ENCODE measurements around the gene TMED9.

Gene TMED9

GRCh38 chr5:177550122-177550521, 41.9 kb upstream of the TMED9 start:
- TF ChIP-seq, protein P1, sequence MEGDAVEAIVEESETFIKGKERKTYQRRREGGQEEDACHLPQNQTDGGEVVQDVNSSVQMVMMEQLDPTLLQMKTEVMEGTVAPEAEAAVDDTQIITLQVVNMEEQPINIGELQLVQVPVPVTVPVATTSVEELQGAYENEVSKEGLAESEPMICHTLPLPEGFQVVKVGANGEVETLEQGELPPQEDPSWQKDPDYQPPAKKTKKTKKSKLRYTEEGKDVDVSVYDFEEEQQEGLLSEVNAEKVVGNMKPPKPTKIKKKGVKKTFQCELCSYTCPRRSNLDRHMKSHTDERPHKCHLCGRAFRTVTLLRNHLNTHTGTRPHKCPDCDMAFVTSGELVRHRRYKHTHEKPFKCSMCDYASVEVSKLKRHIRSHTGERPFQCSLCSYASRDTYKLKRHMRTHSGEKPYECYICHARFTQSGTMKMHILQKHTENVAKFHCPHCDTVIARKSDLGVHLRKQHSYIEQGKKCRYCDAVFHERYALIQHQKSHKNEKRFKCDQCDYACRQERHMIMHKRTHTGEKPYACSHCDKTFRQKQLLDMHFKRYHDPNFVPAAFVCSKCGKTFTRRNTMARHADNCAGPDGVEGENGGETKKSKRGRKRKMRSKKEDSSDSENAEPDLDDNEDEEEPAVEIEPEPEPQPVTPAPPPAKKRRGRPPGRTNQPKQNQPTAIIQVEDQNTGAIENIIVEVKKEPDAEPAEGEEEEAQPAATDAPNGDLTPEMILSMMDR (IDR thresholded peaks at IDR 0.05; ENCODE audit: borderline replicate concordance, insufficient read depth, low read depth, low read length) = no peak
- H3K4me3 ChIP-seq (ENCODE audit: low read depth, low read length) = no peak overlapping the region

DNA sequence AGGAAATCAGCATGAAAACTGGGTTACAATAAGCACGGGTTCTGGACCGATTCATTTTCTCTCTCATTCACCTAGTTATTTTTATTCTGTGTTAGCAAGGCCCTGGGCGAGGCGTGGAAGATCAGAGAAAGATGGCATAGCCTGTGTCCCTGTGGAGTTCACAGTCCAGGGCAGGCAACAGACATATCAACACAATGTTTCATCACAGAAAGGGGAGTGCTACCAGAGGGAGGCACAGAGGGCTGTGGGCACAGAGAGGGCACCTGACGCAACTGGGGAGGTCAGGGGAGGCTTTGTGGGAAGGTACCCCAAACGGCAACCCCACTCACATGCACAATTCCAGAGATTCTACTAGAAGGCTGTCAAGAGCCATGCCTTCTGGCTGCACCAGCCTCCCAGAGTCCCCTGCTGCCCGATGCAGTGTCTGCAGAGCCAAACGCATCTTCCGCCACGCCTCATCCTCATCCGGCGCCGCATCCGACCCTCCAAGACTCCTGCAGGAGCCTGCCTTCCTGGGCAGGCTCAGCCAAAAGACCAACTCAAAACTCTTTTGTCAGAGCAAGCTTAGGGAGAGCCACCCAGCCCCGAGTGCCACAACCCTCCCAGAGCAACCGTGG, 39.1 kb upstream of the TMED9 start:
- H3K4me3 ChIP-seq (ENCODE audit: low read depth, low read length) = peak overlapping the region; percentile 89
- TF ChIP-seq, protein P1 (IDR thresholded peaks at IDR 0.05; ENCODE audit: borderline replicate concordance, insufficient read depth, low read depth, low read length) = no peak

DNA sequence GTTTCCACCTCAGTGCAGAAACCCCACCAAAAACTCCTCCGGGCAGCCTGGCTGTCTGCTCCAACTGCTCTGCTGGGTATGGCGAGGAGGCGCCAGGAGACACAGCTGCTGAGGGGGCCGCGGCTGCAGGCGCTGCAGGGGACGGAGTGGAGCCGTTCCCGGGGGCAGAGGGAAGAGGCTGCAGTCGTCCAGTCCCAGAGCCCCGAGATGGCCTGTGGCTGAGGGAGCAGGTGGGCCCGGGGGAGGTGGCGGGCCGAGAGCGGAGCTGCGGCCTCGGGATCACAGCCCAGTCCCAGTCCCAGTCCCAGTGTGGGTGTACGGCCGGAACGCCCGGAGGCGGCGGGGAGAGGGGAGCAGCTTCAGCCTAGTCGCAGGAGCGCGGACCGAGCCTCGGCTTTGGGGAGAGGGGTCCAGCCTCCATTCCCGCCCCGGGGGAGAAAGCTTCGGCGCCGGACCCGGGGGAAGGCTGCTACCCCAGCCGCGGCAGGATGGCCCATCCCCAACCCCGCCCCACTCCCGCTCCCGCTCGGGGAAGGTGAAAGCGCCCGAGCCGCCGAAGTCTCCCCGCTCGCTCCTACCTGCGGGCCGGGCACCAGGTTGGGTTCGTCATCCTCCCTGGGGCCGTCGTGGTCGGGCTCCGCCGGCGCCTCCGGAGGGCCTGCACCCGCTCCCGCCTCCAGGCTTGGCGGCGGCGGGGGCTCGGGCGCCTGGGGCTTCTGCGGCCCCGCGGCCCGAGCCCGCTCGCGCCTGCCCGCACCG, 38.2 kb upstream of the TMED9 start:
- TF ChIP-seq, protein P1 (IDR thresholded peaks at IDR 0.05; ENCODE audit: borderline replicate concordance, insufficient read depth, low read depth, low read length) = no peak
- peak overlapping the region; percentile 89 for H3K4me3 ChIP-seq (ENCODE audit: low read depth, low read length)

DNA sequence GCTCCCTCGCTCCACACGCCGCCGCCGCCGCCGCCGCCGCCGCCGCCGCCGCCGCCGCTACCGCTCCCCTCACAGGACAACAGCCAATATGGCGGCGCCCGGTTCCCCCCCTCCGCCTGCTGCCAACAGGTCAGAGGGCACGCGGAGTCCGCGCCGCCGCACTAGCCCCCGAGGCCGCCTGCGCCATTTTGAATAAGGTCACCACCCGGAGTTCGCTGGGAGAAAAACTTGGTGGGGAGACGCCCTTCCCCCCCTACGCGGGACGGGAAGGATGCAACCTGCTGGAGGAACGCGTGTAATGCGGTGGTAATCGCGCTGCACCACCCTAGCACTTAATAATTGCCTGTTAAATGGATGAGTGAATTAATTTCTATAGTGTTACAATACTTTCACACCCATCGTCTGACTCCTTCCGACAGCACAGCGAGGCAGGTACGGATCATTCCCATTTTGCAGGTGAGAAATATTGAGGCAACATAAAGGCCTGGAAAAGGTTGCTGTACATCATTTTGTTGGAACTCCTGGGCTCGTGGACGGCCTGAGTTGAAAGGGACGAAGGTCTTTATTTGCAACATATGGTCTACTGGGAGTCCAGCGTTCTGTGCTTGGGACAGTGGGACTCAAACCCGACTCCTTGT, 37.4 kb upstream of the TMED9 start, which contains the start of gene FAM193B:
Gene FAM193B (minus strand): TSS at position 90 of the 638 bp plus-strand sequence. CDS start 105 bp downstream, outside the sequence.
- H3K4me3 ChIP-seq (ENCODE audit: low read depth, low read length) = peak within 1 kb of the TSS; percentile 89
- TF ChIP-seq, protein P1 (IDR thresholded peaks at IDR 0.05; ENCODE audit: borderline replicate concordance, insufficient read depth, low read depth, low read length) = 0 out of 2 replicates have a peak, but pooled peaks have one; percentile 19

DNA sequence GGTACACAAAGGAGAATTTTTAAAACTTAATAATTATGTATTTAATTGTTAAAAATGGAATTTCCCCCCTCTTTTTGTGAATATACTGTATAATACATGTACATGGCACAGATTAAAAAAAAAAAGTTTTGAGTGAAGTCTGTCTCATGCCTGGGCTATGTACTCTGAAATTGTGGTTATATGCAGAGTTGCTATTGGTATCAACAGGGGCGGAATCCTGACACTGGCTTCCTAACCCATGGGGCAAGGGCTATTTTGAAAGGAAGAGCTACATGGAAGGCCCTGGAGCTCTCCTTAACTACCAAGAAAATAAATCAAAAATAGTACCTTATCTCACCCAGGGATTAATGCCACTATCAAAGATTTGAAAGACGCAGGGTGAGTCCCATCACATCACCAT, 36.8 kb upstream of the TMED9 start:
- H3K4me3 ChIP-seq (ENCODE audit: low read depth, low read length) = no peak overlapping the region
- TF ChIP-seq, protein P1 (IDR thresholded peaks at IDR 0.05; ENCODE audit: borderline replicate concordance, insufficient read depth, low read depth, low read length) = no peak

- TF ChIP-seq, protein P1 (IDR thresholded peaks at IDR 0.05; ENCODE audit: borderline replicate concordance, insufficient read depth, low read depth, low read length) = no peak
- H3K4me3 ChIP-seq (ENCODE audit: low read depth, low read length) = no peak overlapping the region
Measured at GRCh38 chr5:177555665-177556064, 36.3 kb upstream of the TMED9 start.
